ENCODE measurements around the gene KBTBD3.
"Not testable (repeated sequence)": the region's sequence is repeated elsewhere in the genome, so short reads cannot be mapped to it uniquely, and the experiment has no call there.

DNA sequence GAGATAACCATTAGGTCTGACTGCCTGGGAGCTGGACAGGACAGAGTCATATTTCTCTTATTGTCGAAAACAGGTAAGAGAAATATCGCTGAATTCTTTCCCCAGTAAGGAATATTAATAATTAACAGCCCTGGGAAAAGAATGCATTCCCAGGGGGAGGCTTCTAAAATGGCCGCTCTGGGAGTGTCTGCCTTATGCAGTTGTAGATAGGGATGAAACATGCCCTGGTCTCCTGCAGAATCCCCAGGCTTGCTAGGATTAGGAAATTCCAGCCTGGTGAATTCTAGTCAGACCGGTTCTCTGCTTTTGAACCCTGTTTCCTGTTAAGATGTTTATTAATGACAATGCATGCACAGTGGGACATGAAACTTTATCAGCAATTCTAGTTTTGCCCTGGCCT, 74.1 kb downstream of the KBTBD3 start:
- TF ChIP-seq, protein P1, sequence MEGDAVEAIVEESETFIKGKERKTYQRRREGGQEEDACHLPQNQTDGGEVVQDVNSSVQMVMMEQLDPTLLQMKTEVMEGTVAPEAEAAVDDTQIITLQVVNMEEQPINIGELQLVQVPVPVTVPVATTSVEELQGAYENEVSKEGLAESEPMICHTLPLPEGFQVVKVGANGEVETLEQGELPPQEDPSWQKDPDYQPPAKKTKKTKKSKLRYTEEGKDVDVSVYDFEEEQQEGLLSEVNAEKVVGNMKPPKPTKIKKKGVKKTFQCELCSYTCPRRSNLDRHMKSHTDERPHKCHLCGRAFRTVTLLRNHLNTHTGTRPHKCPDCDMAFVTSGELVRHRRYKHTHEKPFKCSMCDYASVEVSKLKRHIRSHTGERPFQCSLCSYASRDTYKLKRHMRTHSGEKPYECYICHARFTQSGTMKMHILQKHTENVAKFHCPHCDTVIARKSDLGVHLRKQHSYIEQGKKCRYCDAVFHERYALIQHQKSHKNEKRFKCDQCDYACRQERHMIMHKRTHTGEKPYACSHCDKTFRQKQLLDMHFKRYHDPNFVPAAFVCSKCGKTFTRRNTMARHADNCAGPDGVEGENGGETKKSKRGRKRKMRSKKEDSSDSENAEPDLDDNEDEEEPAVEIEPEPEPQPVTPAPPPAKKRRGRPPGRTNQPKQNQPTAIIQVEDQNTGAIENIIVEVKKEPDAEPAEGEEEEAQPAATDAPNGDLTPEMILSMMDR (conservative IDR thresholded peaks at IDR 0.05; ENCODE audit: low read length), result not testable (repeated sequence)
- not testable (repeated sequence) for TF ChIP-seq EZH2phosphoT487 (IDR thresholded peaks at IDR 0.05; ENCODE audit: borderline replicate concordance, low read depth, low read length)

All from OCI-LY7 (cell line).